GM23338 (cell line): ENCODE data around the gene ILF2.

Experiments used
- CTCF ChIP-seq, 2 experiments: fragments of 200-600 bp in 1 of 2; sonication (generic) in 1 of 2; conservative IDR thresholded peaks; 2 replicates each; pipeline versions ENCODE4 v1.5.1 to v1.6.1; 2016 to 2017; ENCODE audit warnings: antibody characterized with exemption in 2 of 2, low read depth in 2 of 2, mild to moderate bottlenecking in 2 of 2, moderate library complexity in 1 of 2
- EZH2 ChIP-seq: fragments of 200-600 bp; sonication (generic); IDR thresholded peaks from one replicate; pipeline ENCODE4 v1.8.0; 2017; ENCODE audit warnings: antibody characterized with exemption, mild to moderate bottlenecking, low read depth; ENCODE audit not compliant: unreplicated experiment

- TF ChIP-seq CTCF (conservative IDR thresholded peaks at IDR 0.05; ENCODE audit: low read depth in 2 of 2) = no peak
- no peak for TF ChIP-seq EZH2
Measured at GRCh38 chr1:153685544-153686340, 14.9 kb upstream of the ILF2 start.
